ENCODE measurements around the gene MRFAP1.

- TF ChIP-seq, protein P1, sequence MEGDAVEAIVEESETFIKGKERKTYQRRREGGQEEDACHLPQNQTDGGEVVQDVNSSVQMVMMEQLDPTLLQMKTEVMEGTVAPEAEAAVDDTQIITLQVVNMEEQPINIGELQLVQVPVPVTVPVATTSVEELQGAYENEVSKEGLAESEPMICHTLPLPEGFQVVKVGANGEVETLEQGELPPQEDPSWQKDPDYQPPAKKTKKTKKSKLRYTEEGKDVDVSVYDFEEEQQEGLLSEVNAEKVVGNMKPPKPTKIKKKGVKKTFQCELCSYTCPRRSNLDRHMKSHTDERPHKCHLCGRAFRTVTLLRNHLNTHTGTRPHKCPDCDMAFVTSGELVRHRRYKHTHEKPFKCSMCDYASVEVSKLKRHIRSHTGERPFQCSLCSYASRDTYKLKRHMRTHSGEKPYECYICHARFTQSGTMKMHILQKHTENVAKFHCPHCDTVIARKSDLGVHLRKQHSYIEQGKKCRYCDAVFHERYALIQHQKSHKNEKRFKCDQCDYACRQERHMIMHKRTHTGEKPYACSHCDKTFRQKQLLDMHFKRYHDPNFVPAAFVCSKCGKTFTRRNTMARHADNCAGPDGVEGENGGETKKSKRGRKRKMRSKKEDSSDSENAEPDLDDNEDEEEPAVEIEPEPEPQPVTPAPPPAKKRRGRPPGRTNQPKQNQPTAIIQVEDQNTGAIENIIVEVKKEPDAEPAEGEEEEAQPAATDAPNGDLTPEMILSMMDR (IDR thresholded peaks at IDR 0.05) = no peak
- no peak for TF ChIP-seq POLR2A (IDR thresholded peaks at IDR 0.05)
These were observed 15.2 kb upstream of the MRFAP1 start for GRCh38 chr4:6625256-6625655.
